Hematopoietic multipotent progenitor cell (in vitro differentiated cells): Measurements from ENCODE around the gene PLGRKT. TPM values are rescaled to one million over a fixed set of nuclear protein-coding genes. Genes with fewer than 3 reads are reported as not detected.
"Not testable (repeated sequence)": the region's sequence is repeated elsewhere in the genome, so short reads cannot be mapped to it uniquely, and the experiment has no call there.

Experiments
- DNase-seq, 3 donors: peaks; one replicate each; pipeline ENCODE4 v3.0.0-alpha.2; 2011 to 2015; ENCODE audit warnings: low read depth in 2 of 3, low spot score in 2 of 3
- total RNA-seq: library from RNA; depleted of rRNA; stranded (reverse); fragments of >200 nt; gene quantifications from one replicate; pipeline ENCODE4 v1.2.3, GENCODE V29; 2012

PLGRKT gene, protein sequence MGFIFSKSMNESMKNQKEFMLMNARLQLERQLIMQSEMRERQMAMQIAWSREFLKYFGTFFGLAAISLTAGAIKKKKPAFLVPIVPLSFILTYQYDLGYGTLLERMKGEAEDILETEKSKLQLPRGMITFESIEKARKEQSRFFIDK
- total RNA-seq, result 3.8 TPM

DNA sequence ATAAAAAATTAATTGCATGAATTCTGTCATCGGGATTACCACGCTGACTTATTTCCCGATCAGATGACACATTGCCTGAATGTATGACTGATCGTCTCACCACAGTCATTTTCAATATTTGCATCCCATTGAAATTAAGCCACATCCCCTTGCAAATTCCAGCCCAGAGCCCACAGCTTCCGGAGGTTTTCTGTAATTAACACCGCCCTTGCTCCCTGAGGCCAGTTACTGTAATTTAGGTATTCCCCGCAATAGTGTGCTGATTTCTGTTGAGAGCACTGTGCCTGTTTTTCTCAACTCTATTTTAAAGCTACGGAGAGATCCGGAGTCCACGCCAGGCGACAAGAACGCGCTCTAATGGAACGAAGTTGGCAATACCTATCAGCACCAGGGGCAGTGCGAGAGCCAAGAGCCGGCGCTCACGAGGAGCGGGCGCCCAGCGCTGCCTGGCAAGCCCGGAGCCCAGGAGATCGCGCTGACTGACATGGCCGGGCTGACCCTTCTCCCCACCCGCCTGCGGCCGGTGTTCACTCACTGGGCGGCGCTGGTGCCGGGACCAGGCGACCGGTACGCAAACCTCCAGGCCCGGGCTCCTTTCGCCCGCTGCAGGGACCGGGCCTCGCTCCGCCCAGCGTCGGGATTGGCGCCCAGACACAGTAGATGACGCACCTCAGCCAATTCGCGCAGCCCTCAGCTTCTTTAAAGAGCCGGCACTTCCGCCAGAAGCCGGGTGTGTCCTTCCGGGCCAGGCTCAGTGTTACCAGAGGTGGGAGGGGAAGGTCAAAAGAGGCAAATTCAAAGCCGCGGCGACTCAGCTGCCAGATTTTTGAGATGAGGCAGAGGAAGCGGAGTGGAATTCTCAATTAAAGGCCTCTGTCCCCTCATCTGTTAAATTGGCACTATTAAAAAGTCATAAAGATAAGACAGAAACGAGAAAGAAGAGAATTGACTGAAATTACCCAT is at the start of gene PLGRKT:
Gene PLGRKT (minus strand): TSS at position 672 of the 963 bp plus-strand sequence. CDS start 5,948 bp downstream, outside the sequence.
- DNase-seq, result peak; percentile 75 to 94 (median 92)

DNA sequence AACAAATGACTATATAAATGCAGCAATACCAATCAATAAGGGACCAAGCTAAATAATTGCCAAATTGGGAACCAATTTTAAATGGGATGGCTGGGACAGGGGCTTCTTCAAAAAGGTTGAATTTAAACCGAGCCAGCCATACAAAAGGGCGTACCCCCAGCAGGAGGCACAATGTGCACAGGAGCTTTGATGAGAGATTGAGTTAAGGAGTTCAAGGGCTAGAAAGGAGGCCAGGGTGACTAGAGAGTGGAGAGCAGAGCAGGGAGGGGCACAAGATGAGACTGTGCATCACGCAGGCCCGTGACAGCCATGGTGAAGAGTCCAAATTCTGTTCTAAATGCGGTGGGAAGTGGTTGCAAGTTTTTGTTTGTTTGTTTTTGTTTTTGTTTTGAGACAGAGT is 49.3 kb upstream of the PLGRKT start:
- no peak for DNase-seq

DNA sequence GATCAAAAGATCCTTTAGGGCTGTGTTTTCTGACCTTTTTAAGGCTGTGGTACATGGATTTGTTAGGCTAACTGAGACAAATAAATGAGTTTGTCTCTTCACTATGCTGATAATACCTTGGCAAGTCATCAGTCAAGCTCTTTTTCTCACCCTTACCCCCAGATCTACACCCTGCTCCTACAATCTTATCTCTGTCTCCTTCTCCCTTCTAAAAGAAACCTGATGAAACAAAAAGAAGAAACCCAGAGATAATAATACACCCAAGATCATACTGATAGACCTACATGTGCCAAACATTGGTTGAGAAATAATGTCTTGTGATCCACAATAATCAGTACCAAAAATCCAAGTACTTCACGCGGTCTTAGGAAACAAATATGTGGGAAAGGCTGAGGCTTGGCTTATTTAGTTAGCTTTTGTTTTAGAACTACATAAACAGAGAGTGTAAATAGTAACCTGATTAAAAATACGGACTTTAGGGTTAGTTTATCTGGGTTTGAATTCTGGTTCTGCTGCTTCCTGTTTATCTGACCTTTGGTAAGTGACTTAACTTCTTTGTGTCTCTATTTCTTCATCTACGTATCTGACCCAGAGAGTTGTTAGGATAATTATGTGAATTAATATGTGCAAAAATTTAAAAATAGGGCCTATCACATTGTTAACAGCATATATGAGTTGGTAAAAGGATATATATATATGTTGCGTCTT is 47.8 kb upstream of the PLGRKT start:
- no peak for DNase-seq

DNA sequence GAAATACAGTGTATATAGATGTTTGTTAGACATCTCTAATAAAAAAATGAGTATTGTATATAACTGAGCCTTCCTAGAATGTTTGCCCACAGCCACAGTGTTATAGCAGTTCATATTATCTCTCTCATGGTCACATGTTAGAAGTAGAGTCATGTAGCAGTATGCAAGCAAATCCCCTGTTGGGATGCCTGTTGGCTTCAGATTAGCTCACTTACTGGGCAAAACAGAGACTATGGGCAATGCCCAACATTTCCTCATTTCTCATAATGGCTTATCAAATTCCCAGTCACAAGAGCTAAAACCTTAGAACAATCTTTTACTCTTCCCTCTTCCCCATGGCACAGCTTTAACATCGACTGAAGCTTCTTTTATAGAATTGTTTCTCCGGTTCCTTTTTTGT is 45.6 kb upstream of the PLGRKT start:
- no peak for DNase-seq

DNA sequence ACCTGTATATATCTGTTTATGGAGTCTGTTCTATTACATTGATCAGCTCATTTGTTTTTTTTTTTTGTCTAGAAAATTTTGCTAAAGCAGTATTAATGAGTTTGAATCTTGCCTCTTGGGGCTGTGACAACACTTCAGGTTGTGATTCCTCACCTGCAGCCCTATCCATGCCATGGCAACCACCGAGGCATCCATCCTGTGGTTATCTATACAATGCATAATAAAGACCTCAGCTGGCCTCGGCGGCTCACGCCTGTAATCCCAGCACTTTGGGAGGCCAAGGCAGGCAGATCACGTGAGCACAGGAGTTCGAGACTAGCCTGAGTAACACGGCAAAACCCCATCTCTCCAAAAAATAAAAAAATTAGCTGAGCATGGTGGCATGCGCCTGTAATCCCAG is 44.5 kb upstream of the PLGRKT start:
- no peak for DNase-seq

DNA sequence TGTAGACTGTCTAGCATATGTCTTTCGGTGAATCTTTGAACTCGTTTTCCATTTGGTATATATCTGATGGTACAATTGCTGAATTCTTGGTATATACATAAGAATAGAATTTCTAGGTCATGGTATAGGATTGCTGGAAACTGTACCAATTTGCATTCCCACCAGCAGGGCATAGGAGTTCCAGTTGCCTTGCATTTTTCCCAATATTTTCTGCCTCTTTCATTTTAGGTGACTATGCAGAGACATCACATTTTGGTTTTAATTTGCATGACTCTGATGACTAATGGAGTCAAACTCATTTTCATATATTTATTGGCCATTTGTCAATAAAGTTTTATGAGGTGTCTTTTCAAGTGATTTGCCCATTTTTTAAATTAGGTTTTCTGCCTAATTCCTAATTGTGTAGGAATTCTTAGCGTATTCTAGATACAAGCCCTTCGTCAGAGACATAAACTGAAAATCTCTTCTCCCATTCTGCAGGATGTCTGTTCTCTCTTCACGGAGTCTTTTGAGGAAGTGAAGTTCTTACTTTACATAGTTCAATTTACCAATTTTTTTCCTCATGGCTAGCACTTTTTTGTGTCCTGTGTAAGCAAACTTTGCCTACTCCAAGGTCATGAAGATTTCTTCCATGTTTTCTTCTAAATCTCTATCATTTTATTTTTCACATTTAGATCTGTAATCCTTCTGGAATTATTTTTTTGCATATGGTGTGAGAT is 43.8 kb upstream of the PLGRKT start:
- peak in 1 of 3 donors; percentile 23 for DNase-seq

DNA sequence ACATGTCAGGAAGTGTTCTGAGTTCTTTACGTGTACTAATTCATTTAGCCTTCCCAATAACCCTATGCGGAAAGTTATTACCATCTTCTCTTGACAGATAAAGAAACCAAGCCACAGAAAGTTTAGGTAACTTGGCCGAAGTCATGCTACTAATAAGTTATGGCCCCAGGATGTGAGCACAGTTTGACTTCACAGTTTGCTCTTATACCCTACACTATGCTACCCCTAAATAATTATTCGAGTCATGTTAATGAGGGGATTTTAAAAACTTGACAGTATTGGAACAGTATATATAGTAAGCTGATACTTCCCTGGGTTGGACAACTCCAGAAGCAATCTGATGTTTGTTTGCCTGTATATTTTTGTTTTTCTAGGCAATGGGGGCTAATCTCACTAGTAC is 43.2 kb upstream of the PLGRKT start:
- no peak for DNase-seq

DNA sequence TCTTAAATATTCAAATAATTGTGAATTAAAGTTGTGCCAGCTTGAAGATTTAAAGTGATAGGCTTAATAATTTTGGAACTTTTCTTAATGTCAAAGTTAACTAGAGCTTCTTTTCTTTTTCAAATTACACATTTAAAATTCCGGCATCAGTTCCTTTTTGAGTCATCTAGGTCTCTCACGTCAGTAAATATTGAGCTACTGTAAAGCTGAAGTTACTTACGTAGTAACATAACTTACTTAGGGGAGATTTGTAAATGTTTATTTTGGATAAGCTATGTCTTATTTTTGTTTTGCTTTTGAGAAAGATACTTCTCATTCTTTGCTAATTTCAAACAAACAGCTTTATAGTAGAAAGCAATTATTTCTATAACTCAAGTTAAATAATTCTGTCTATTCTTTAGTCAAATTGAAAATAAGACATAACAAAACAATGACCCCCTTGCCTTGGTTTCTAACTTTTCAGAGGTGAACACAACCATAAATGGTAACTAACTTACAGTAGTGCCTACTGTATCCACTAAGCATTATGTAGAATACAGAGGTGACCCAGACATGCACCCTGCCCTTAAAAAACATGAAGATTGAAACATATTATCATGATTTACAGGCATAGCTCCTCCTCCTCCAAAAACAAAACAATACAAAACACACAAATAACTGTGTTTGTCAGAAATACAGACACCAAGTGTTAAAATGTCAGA is 42.4 kb upstream of the PLGRKT start:
- no peak for DNase-seq

DNA sequence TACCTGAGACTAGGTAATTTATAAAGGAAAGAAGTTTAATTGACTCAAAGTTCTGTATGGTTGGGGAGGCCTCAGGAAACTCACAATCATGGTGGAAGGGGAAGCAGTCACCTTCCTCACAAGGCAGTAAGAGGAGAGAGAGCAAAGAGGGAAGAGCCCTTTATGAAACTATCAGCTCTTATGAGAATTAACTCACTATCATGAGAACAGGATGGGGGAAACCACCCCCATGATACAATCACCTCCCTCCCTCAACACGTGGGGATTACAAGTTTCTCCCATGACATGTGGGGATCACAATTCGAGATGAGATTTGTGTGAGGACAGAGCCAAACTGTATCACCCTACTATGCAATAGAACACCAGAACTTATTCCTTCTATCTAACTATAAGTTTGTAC is 40.5 kb upstream of the PLGRKT start:
- DNase-seq, result no peak

DNA sequence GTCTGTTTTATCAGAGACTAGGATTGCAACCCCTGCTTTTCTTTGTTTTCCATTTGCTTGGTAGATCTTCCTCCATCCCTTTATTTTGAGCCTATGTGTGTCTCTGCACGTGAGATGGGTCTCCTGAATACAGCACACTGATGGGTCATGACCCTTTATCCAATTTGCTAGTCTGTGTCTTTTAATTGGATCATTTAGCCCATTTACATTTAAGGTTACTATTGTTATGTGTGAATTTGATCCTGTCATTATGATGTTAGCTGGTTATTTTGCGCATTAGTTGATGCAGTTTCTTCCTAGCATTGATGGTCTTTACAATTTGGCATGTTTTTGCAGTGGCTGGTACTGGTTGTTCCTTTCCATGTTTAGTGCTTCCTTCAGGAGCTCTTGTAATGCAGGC is 37.9 kb upstream of the PLGRKT start:
- not testable (repeated sequence) for DNase-seq

DNA sequence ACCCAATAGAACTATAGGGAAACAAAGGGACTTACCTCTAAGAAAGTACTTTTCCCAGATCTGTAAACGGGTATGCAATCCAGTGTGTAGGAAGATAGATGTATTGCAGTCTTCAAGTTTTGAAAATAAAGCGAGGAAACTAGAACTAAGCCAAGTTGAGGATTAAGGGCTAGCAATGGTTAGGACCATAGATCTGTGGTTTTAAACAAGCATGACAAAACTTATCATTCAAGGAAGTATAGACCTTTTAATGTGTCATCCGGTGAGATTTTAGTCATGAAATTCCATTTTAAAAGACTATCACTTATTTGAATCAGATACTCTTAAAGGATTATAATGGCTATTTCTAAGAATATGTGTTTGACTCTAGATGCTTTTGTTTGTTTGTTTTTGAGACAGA is 33.1 kb upstream of the PLGRKT start:
- no peak for DNase-seq

DNA sequence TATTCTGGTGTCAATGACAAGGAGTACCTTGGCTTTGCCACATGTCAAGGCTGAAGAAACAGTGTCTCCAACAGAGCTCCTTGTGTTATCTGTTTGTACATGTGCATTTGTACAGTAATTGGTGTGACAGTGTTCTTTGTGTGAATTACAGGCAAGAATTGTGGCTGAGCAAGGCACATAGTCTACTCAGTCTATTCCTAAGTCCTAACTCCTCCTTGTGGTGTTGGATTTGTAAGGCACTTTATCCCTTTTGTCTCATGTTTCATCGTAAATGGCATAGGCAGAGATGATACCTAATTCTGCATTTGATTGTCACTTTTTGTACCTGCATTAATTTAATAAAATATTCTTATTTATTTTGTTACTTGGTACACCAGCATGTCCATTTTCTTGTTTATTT is 32.4 kb upstream of the PLGRKT start:
- DNase-seq, result no peak

DNA sequence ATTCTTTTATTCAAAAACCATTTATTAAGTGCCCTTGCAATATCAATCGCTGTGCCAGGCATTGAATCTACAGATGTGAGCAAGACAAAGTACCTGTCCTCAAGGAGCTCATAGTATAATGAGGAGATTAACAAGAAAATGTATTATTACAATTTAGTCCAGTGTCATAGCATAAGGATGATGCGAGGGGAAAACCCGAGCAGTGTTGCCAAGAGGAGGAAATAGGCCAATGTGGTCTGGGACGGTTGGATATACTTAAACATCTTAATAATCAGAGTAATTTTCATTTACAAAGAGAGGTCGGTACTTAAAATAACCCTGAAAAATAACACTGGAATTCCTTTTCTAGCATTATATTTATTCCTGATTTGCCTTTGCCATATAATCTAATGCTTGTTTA is 31.1 kb upstream of the PLGRKT start:
- no peak for DNase-seq

DNA sequence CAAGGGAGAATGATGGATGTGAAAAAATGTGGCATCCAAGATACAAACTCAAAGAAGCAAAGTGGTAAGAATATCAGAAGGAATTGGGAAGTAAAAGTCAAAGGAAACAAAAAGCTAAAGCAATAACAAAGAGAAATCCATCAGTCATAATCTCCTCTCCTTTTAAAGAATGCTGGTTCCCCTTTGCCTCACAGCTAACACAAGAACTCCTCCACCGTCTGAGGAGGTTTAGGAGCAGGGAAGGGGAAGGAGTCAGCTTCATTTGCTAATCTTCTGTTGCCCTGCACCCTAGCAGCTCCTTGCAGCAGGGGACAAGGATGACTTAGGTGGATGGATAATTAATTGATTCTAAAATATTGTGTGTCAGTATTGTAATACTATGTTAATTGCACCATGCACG is 29.0 kb upstream of the PLGRKT start:
- DNase-seq, result no peak

DNA sequence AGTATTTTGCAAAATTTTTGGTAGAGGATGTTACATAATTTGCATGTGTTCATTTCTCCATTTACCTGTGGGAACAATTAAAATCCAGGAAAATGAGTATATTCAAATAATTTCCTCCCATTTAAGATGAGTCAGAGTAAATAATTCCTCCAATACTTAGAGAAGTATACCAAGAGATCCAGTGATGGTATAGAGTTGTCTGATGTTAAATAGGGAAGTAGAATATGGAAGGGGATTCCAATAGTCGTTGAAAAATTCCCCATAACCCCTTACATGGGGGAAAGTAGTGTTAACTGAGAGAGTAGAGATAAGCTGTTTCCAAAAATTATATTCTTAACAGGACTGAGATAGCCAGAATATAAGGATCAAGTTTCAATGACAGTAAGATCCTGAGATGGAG is 28.3 kb upstream of the PLGRKT start:
- DNase-seq, result no peak

DNA sequence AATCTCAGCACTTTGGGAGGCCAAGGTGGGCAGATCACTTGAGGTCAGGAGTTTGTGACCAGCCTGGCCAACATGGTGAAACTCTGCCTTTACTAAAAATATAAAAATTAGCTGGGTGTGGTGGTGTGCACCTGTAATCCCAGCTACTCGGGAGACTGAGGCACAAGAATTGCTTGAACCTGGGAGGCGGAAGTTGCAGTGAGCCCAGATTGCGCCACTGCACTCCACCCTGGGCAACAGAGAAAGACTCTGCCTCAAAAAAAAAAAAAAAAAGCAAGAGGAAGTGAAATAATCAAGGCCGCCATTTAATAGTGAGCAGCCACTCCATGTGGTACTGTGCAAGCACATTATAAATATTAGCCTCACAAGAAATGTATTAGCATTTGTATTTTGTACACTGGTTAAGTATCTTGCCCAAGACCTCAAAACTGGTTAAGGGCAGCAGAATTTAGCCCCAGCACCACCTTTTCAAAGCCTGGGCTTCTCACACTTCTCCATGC is 27.2 kb upstream of the PLGRKT start:
- DNase-seq, result not testable (repeated sequence)

DNA sequence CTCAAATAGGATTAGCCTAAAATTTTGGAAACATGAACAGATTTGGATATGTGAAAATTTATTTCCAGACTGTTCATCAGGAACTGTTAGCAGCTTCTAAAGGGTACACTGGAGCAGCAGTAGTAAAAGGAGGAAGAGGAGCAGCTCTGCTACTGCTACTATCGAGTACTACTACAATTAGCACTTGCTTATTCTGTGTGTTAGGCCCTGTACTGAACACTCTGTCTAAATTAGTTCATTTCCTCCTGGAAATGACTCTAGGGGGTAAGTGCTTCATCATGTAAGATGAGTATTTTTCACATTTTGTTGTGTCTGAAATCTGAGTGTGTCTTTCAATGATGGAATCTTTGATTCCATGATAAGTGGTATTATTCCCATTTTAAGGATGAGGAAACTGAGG is 22.4 kb upstream of the PLGRKT start:
- no peak for DNase-seq

DNA sequence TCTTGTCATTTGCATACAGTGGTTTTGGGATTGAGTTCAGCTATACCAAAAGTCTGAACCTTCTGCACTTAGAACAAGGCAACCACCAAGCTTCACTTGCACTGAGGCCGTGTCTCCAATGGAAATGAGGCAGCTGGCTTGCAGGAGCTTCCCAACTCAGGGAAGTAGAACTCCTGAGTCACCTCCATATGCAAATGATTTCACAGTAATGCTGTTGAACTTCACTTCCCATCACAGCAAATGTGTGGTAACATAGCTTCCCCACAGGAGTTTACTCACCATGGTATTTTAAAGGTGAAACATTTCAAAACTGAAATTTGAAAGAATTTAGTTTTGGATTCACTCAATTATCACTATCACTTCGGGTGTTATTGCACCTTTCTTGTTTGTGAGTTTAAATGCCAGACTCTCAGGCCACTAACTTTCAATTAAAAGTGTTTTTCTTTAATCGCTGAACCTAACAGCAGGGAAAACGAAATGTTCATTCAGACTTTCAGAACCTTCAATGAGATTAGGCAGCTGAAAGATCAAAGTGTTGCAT is 21.6 kb upstream of the PLGRKT start:
- DNase-seq, result no peak

DNA sequence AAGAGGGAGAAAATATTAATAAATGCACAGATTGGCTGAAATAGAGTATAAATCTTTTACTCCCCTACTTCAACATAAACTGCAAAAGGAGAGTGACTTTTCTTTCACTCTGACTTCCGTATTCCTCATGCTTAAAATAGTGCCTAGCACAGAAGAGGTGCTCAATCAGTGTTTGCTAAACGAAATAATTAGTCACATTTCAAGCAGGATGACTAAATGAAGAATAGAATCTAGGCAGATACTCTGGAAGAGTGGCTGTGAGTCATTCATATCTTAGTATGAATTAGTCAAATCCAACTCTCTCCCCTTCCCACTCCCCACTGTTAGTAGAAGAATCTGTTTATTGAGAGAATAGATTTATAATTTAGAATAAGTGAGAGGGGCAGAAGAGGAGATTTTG is 17.5 kb upstream of the PLGRKT start:
- no peak for DNase-seq

DNA sequence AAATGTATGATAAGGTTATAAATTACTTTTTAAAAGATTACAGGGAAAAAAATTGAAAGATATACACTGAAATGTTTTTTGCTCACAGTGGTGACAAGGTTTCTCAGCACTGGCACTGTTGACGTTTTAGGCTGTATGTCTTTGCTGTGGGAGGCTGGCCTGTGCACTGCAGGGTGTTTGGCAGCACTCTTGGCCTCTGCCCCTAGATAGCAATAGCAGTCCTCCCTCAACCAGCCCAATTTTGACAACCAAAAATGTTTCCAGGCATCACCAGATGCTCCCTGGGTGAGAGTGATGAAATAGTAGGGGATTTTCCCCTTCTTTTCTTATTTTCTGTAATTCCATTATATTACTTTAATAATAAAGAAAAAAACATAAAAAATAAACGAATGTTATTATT is 15.9 kb upstream of the PLGRKT start:
- DNase-seq, result no peak
